B cell (primary cell): ENCODE data around the gene DGCR2.

ENCODE experiments used
- EZH2 ChIP-seq: IDR thresholded peaks from 2 replicates; pipeline ENCODE4 v1.6.1; 2012; ENCODE audit warnings: borderline replicate concordance, low read depth, mild to moderate bottlenecking, moderate library complexity, low read length; ENCODE audit not compliant: insufficient read depth, poor library complexity, severe bottlenecking
- TF ChIP-seq, protein P1 (sequence below): fragments of 200-600 bp; IDR thresholded peaks from one replicate; pipeline ENCODE4 v1.8.0; 2022; ENCODE audit warnings: antibody characterized with exemption, mild to moderate bottlenecking

- TF ChIP-seq, protein P1, sequence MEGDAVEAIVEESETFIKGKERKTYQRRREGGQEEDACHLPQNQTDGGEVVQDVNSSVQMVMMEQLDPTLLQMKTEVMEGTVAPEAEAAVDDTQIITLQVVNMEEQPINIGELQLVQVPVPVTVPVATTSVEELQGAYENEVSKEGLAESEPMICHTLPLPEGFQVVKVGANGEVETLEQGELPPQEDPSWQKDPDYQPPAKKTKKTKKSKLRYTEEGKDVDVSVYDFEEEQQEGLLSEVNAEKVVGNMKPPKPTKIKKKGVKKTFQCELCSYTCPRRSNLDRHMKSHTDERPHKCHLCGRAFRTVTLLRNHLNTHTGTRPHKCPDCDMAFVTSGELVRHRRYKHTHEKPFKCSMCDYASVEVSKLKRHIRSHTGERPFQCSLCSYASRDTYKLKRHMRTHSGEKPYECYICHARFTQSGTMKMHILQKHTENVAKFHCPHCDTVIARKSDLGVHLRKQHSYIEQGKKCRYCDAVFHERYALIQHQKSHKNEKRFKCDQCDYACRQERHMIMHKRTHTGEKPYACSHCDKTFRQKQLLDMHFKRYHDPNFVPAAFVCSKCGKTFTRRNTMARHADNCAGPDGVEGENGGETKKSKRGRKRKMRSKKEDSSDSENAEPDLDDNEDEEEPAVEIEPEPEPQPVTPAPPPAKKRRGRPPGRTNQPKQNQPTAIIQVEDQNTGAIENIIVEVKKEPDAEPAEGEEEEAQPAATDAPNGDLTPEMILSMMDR: no peak
- no peak for TF ChIP-seq EZH2
Measured at GRCh38 chr22:19067696-19068348, 54.4 kb downstream of the DGCR2 start.
